Subcutaneous abdominal adipose tissue (tissue), 5 donors: ENCODE results near the gene NLGN1.

Experiments used
- H3K27ac ChIP-seq: one replicate; pipeline ENCODE4 v1.7.0; 2013; ENCODE audit warnings: low read depth, mild to moderate bottlenecking, inconsistent platforms, low read length, moderate library complexity
- H3K27me3 ChIP-seq, 5 donors: one replicate each; pipeline ENCODE4 v1.7.0; 2013; ENCODE audit warnings: low read length in 5 of 5, inconsistent platforms in 1 of 5; ENCODE audit not compliant: control insufficient read depth in 5 of 5, insufficient read depth in 4 of 5
- H3K36me3 ChIP-seq, 5 donors: one replicate each; pipeline ENCODE4 v1.7.0; 2013; ENCODE audit warnings: low read length in 5 of 5; ENCODE audit not compliant: control insufficient read depth in 5 of 5, insufficient read depth in 5 of 5
- H3K4me1 ChIP-seq, 5 donors: one replicate each; pipeline ENCODE4 v1.7.0; 2013; ENCODE audit warnings: low read length in 5 of 5, mild to moderate bottlenecking in 3 of 5, moderate library complexity in 1 of 5; ENCODE audit not compliant: control insufficient read depth in 5 of 5, insufficient read depth in 5 of 5
- H3K4me3 ChIP-seq, 5 donors: one replicate each; pipeline ENCODE4 v1.7.0; 2013; ENCODE audit warnings: low read length in 5 of 5, low read depth in 1 of 5
- H3K9ac ChIP-seq, 5 donors: one replicate each; pipeline ENCODE4 v1.7.0; 2013; ENCODE audit warnings: low read length in 5 of 5, mild to moderate bottlenecking in 4 of 5, moderate library complexity in 3 of 5
- H3K9me3 ChIP-seq, 5 donors: one replicate each; pipeline ENCODE4 v1.7.0; 2013; ENCODE audit warnings: low read length in 5 of 5; ENCODE audit not compliant: control insufficient read depth in 5 of 5
- donor health status: healthy.
- donor health status: healthy.
- donor health status: healthy.
- donor health status: healthy.
- donor health status: healthy.

NLGN1 gene

GRCh38 chr3:174280186-174280585, 882.6 kb downstream of the NLGN1 start:
- no peaks in the 10 kb centered on the region for H3K27me3 ChIP-seq
- H3K4me3 ChIP-seq = no peak overlapping the region
- no peak overlapping the region for H3K27ac ChIP-seq
- no peaks in the 10 kb centered on the region for H3K9me3 ChIP-seq
- H3K9ac ChIP-seq = no peak overlapping the region
- no peaks in the 10 kb centered on the region for H3K4me1 ChIP-seq
- peaks cover 0 to 5% (median 3%) of the 10 kb centered on the region in 5 donors for H3K36me3 ChIP-seq

DNA sequence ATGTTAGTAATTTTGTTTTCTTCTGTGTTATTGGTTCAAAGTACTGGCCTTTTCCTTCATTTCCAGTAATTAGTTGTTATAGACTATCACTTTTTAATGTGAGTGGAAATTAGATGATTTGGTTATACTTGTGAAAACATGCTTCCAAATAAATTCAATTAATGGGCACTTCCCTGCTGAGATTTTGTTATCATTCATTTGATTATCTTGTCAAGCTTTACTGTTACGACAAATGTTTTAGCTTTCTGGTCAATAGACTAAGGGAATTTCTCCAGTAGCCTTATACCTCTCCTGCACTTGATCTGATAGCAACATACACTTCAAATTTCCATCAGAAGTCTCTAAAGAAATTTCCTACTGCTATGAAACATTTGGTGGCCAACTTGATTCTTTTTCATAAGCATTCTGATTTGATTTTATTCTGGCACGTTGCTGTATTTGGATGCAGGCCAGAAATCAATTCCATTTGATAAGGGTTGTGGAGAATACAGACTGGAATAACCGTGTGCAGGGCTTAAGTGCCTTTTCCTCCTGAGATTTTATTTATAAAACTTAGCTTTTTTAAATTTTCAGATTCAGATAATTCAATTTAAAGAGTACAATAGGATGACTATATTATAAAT, 887.8 kb downstream of the NLGN1 start:
- no peak overlapping the region for H3K27ac ChIP-seq
- no peak overlapping the region for H3K9ac ChIP-seq
- no peak overlapping the region for H3K4me3 ChIP-seq
- H3K9me3 ChIP-seq = no peaks in the 10 kb centered on the region
- peaks cover 0 to 5% (median 3%) of the 10 kb centered on the region in 5 donors for H3K36me3 ChIP-seq
- no peaks in the 10 kb centered on the region for H3K27me3 ChIP-seq
- no peaks in the 10 kb centered on the region for H3K4me1 ChIP-seq

DNA sequence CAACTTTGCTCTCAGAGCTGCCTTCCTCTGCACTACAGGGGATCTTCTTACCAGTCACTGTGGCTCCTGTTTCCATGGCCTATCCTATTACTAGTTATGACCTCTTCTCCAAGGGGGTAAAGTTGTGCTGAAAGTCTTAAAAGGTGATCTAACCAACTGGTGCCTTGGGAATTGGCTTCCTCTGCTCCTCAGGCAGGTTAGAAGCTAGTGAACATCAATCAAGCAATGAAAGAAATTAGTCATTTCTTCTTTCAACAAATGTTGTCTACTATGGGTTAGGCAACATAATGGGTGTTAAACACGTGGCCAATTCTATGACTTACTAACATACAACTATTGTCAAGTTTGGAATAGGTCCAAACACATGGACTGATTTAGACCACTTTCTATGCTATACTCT, 890.2 kb downstream of the NLGN1 start:
- Histone ChIP-seq H3K27ac (no peak overlapping the region), H3K9ac (no peak overlapping the region), H3K9me3 (no peaks in the 10 kb centered on the region), H3K4me1 (no peaks in the 10 kb centered on the region), H3K4me3 (no peak overlapping the region), H3K36me3 (no peaks in the 10 kb centered on the region), H3K27me3 (no peaks in the 10 kb centered on the region)

- Histone ChIP-seq H3K9me3 (no peaks in the 10 kb centered on the region), H3K27me3 (no peaks in the 10 kb centered on the region), H3K36me3 (no peaks in the 10 kb centered on the region), H3K9ac (no peak overlapping the region), H3K27ac (no peak overlapping the region), H3K4me1 (no peaks in the 10 kb centered on the region), H3K4me3 (no peak overlapping the region)
These were observed 897.1 kb downstream of the NLGN1 start for GRCh38 chr3:174294616-174295015.

- Histone ChIP-seq H3K4me3 (no peak overlapping the region), H3K27me3 (no peaks in the 10 kb centered on the region), H3K36me3 (no peaks in the 10 kb centered on the region), H3K9ac (no peak overlapping the region), H3K27ac (no peak overlapping the region), H3K9me3 (no peaks in the 10 kb centered on the region), H3K4me1 (no peaks in the 10 kb centered on the region)
These were observed 898.0 kb downstream of the NLGN1 start for GRCh38 chr3:174295306-174296092.

- H3K27ac ChIP-seq = no peak overlapping the region
- no peaks in the 10 kb centered on the region for H3K4me1 ChIP-seq
- no peak overlapping the region for H3K9ac ChIP-seq
- H3K27me3 ChIP-seq = no peaks in the 10 kb centered on the region
- no peaks in the 10 kb centered on the region for H3K9me3 ChIP-seq
- no peak overlapping the region for H3K4me3 ChIP-seq
- H3K36me3 ChIP-seq = no peaks in the 10 kb centered on the region
These were observed 905.3 kb downstream of the NLGN1 start for GRCh38 chr3:174302746-174303315.

- no peak overlapping the region for H3K27ac ChIP-seq
- H3K36me3 ChIP-seq = no peaks in the 10 kb centered on the region
- H3K9me3 ChIP-seq = no peaks in the 10 kb centered on the region
- no peak overlapping the region for H3K9ac ChIP-seq
- no peaks in the 10 kb centered on the region for H3K27me3 ChIP-seq
- H3K4me3 ChIP-seq = no peak overlapping the region
- no peaks in the 10 kb centered on the region for H3K4me1 ChIP-seq
These were observed 906.5 kb downstream of the NLGN1 start for GRCh38 chr3:174303907-174304560.

- Histone ChIP-seq H3K27me3 (no peaks in the 10 kb centered on the region), H3K4me1 (no peaks in the 10 kb centered on the region), H3K9ac (no peak overlapping the region), H3K9me3 (no peaks in the 10 kb centered on the region), H3K36me3 (no peaks in the 10 kb centered on the region), H3K27ac (no peak overlapping the region), H3K4me3 (no peak overlapping the region)
These were observed 911.2 kb downstream of the NLGN1 start for GRCh38 chr3:174308736-174309135.

DNA sequence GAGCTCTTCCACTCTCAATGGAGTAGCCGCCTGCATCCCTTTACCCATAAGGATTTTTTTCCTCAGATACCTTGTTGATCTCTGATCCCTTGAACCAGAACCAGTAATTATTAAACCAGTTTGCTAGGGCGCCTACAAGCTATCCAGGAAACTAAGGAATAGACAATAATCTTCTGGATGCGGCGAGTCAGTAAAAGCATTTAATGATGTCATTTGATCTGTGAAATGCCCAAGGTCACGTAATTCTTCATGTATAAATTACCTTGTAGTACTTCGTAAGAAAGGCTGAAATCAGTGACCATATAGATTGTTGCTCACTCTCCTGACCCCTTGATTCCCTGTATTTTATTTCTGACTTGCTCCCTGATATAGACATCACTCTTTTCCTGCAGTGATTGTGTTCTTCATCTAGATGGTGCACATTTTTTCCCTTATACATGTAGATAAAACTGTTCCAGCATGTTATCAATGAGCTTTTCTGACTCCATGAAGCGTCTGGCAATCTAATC, 913.0 kb downstream of the NLGN1 start:
- H3K36me3 ChIP-seq = no peaks in the 10 kb centered on the region
- no peaks in the 10 kb centered on the region for H3K9me3 ChIP-seq
- no peak overlapping the region for H3K9ac ChIP-seq
- no peak overlapping the region for H3K4me3 ChIP-seq
- no peaks in the 10 kb centered on the region for H3K4me1 ChIP-seq
- no peak overlapping the region for H3K27ac ChIP-seq
- H3K27me3 ChIP-seq = no peaks in the 10 kb centered on the region

- H3K9me3 ChIP-seq = peaks cover 0 to 2% (median 0%) of the 10 kb centered on the region in 5 donors
- no peaks in the 10 kb centered on the region for H3K27me3 ChIP-seq
- no peak overlapping the region for H3K4me3 ChIP-seq
- no peaks in the 10 kb centered on the region for H3K36me3 ChIP-seq
- no peak overlapping the region for H3K27ac ChIP-seq
- no peaks in the 10 kb centered on the region for H3K4me1 ChIP-seq
- H3K9ac ChIP-seq = no peak overlapping the region
These were observed 917.7 kb downstream of the NLGN1 start for GRCh38 chr3:174315225-174315624.
